ENCODE measurements around the gene CAPN8.
A peak's percentile ranks its signal among the peaks of the same experiment; 100 is the strongest.

Gene CAPN8

GRCh38 chr1:223617323-223618070, 48.0 kb downstream of the CAPN8 start:
- no peak for DNase-seq (ENCODE audit: low read depth in 2 of 2)

- DNase-seq (ENCODE audit: low read depth in 2 of 2): no peak
Measured at GRCh38 chr1:223616586-223616985, 48.9 kb downstream of the CAPN8 start.

GRCh38 chr1:223611936-223612335, 53.6 kb downstream of the CAPN8 start:
- DNase-seq (ENCODE audit: low read depth in 2 of 2): no peak

GRCh38 chr1:223609977-223610376, 55.5 kb downstream of the CAPN8 start:
- no peak for DNase-seq (ENCODE audit: low read depth in 2 of 2)

- DNase-seq (ENCODE audit: low read depth in 2 of 2): no peak
Measured at GRCh38 chr1:223609066-223609465, 56.4 kb downstream of the CAPN8 start.

GRCh38 chr1:223558512-223558911, 107.0 kb downstream of the CAPN8 start:
- DNase-seq (ENCODE audit: low read depth in 2 of 2): no peak

- DNase-seq (ENCODE audit: low read depth in 2 of 2): no peak
Measured at GRCh38 chr1:223557130-223557475, 108.4 kb downstream of the CAPN8 start.

GRCh38 chr1:223556414-223557129, 108.9 kb downstream of the CAPN8 start:
- DNase-seq (ENCODE audit: low read depth in 2 of 2): no peak

GRCh38 chr1:223553957-223554356, 111.5 kb downstream of the CAPN8 start:
- no peak for DNase-seq (ENCODE audit: low read depth in 2 of 2)

GRCh38 chr1:223551610-223552009, 113.9 kb downstream of the CAPN8 start:
- no peak for DNase-seq (ENCODE audit: low read depth in 2 of 2)

GRCh38 chr1:223549740-223550139, 115.8 kb downstream of the CAPN8 start:
- DNase-seq (ENCODE audit: low read depth in 2 of 2): no peak

- DNase-seq (ENCODE audit: low read depth in 2 of 2): no peak
Measured at GRCh38 chr1:223547316-223548114, 118.0 kb downstream of the CAPN8 start.

GRCh38 chr1:223545343-223545742, 120.2 kb downstream of the CAPN8 start:
- DNase-seq (ENCODE audit: low read depth in 2 of 2): no peak

- no peak for DNase-seq (ENCODE audit: low read depth in 2 of 2)
Measured at GRCh38 chr1:223543560-223543959, 121.9 kb downstream of the CAPN8 start.

- no peak for DNase-seq (ENCODE audit: low read depth in 2 of 2)
Measured at GRCh38 chr1:223542831-223543230, 122.7 kb downstream of the CAPN8 start.

GRCh38 chr1:223540485-223541106, 124.9 kb downstream of the CAPN8 start:
- no peak for DNase-seq (ENCODE audit: low read depth in 2 of 2)

- no peak for DNase-seq (ENCODE audit: low read depth in 2 of 2)
Measured at GRCh38 chr1:223539750-223540149, 125.8 kb downstream of the CAPN8 start.

GRCh38 chr1:223538981-223539380, 126.5 kb downstream of the CAPN8 start:
- no peak for DNase-seq (ENCODE audit: low read depth in 2 of 2)

- DNase-seq (ENCODE audit: low read depth in 2 of 2): no peak
Measured at GRCh38 chr1:223535319-223535718, 130.2 kb downstream of the CAPN8 start.

- DNase-seq (ENCODE audit: low read depth in 2 of 2): no peak
Measured at GRCh38 chr1:223534677-223535076, 130.8 kb downstream of the CAPN8 start.

- DNase-seq (ENCODE audit: low read depth in 2 of 2): no peak
Measured at GRCh38 chr1:223533708-223534107, 131.8 kb downstream of the CAPN8 start.

- DNase-seq (ENCODE audit: low read depth in 2 of 2): peak; percentile 6 to 8
Measured at GRCh38 chr1:223531742-223532341, 133.7 kb downstream of the CAPN8 start.

All from stimulated activated CD8-positive, alpha-beta memory T cell treated with anti-CD3 and anti-CD28 coated beads, Interleukin-7, amount 100 ng/mL, for 4 hours (primary cell).